ENCODE results near the gene THSD4.

The THSD4 gene

DNA sequence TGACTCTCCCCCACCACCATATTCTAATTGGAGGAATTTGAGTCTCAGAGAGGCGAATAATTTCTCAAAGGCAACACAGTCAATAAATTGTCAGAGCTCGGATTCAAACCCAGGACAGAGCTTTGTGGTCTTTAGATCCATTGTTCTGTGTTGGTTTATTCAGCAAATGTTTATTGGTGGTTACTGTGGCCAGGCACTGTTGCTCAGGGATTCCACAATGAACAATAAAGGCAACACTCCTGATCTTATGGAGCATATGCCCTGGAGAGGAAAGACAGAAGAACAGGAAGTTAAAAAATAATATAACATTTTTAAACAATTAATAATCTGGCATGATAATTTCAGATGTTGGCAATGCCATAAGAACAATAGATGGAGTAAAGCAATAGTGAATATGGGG is 403.4 kb downstream of the THSD4 start:
- FAIRE-seq = no peak

DNA sequence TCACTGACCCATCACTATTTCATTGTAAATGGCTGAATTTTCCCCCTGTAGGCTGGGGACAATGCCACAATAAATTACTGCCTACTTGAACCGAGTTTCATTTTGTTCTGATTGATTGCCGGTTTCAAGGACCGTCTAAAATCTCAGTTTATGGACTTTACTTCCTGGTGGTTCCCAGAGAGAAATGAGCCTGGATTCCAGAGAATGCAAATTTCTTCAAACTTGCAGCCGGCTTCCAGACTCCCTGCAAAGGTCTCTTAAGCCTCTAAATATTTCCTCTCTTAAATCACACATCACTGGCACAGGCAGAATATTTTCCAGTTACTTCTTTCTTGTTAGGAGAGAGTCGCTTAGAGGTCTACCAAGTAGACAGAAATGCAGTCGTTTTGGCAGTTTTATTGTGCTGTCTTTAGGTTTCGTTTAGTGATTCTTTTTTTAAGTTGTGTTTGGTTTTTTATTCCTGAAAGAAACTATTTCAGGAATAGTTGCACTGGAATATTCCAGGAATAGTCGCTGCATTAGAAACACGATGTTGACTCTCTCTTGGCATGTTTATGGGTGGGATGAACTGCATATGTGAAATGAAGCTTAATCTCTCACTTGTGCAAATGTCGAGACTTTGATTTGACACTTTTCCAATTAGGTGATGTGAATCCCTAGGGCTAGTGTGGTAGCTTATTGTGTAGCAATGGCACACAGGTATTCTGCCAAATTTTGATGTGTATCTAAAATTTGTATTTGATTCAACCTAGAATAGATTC is 411.0 kb downstream of the THSD4 start:
- FAIRE-seq = no peak

DNA sequence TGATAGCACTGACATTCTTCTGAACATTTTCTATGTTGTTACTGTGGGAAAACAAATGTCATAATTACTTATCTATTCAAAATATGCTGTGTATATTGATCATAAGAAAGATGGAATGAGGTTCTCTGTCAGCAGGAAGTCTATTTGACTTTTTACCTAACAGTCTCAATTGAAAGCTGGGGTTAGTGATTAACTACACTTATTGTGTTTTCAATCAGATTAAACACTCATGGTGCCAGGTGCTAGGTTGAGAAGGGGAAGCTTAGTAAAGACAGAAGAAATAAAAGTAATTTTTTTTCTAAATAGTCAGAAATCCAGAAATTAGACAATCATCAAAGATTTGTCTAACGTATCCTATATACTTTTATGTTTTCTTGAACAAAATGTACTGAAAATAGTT is 414.1 kb downstream of the THSD4 start:
- FAIRE-seq = no peak

DNA sequence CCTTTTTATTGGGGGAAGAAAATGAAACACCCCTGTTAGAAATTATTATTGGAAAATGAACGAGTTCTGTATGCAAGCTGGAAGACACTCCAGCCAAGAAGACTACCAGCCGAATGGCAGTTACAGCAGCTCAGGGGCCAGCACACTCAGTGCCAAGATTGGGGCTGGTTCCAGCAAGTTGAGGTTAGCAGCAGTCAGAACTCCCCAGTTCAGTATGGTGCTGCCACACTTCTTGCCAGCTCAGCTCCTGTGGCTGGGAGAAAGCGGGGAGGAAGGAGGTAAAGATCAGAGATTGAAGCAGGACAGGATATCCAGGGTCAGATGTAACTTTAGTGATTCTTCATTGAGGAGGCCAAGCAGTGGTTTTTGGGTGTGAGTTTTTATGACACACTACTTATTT is 414.8 kb downstream of the THSD4 start:
- FAIRE-seq = no peak

DNA sequence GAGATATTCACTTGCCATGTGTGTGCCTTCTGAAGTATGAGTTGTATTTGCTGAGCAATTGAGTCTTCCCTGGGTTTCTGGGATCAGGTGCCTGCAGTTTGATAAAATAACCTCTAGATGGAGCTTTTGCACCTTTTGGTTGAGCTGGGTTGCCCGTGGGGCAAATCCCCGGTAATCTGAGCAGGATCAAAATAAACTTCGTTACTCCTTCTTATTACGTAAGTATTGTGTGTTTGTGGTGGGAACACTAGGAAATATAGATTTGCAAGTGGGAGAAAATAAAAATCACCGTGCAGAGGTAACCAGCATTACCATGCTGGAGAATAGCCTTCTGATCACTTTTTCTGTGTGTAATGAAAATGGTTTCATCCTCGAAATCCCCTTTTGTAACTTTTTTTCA is 417.7 kb downstream of the THSD4 start:
- no peak for FAIRE-seq

DNA sequence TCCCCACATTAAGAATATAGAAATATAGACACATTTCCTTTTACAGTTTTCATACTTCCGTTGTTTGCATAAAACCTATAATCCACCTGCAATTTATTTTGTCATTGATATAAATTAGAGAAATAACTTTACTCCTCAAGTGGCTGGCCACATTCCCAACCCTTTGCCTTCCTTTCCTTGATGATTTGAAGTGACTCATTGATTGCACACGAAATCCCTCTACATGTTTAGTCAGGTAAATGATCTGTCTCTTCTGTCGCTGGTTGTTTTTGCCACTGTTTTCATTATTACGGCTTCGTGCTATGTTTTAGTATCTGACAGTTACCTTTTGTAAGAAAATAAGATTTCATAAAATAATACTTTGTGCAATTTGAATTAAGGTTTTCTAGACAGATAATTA is 422.9 kb downstream of the THSD4 start:
- no peak for FAIRE-seq

DNA sequence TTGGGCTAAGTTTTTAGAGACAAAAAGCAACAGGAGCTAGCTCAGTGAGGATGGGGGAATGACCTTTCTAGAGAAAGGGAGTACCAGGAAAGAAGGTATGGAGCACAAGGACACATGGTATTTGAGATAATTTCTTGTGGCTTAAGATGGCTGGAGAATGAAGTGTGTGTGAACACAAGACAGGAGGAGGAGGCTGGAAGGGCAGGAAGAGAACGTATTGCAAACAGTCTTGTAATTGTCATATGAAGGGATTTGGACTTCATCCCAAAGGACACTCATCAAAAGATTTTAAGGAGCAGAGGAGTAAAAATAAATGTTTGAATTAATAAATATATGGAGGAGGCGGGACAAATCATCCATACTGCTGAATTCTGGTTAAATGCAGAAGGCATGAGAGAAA is 426.5 kb downstream of the THSD4 start:
- no peak for FAIRE-seq

DNA sequence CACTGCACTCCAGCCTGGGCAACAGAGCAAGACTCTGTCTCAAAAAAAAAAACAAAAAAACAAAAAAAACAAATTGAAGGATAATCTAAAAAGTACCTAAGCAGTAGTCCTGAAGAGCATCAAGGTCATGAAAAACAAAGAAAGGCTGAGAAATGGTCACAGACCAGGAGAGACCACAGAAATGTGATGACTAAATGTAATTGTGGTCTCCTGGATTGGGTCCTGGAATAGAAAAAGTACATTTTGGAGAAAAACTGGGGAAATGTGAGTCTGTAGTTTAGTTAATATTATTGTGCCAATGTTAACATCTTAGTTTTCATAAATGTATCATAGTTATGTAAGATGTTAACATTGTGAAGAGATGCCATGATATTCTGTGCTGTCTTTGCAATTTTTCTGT is 427.6 kb downstream of the THSD4 start:
- no peak for FAIRE-seq

DNA sequence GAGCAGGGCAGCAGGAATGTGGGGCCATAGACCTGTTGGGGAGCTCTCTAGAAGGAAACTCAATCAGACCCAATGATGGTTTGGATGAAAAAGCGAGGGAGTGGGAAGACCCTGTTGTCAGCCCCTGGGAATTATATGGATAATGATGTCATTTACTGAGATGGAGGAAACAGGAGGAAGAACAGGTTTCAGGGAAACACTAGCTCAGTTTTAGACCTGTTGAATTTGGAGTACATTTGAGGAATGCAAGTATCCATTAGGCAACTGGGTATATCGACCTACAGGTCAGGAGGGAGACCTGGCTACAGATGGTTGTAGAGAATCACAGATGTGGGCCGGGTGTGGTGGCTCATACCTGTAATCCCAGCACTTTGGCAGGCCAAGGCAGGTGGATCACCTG is 428.1 kb downstream of the THSD4 start:
- FAIRE-seq = no peak

DNA sequence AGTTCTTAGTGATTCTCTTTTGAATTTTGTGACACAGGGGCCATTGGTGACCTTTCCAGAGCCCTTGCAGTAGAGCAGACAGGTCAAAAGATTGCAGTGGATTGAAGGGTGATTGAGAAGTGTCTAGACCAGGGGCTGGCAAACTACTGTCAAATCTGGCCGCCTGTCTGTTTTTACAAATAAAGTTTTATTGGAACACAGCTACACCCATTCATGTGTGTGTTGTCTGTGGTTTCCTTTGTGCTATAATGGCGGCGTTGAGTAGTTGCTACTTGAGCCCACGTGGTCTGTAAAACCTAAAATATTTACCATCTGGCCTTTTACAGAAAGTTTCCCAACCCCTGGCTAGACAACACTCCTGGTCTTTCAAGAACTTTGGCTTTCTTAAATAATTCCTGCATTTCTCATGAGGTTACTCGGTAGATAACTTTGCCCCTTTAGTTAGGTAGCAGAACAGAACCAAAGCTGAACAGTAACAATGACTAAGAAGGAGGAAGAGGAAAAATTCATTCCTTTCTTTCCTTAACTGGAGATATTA is 430.0 kb downstream of the THSD4 start:
- FAIRE-seq = no peak

DNA sequence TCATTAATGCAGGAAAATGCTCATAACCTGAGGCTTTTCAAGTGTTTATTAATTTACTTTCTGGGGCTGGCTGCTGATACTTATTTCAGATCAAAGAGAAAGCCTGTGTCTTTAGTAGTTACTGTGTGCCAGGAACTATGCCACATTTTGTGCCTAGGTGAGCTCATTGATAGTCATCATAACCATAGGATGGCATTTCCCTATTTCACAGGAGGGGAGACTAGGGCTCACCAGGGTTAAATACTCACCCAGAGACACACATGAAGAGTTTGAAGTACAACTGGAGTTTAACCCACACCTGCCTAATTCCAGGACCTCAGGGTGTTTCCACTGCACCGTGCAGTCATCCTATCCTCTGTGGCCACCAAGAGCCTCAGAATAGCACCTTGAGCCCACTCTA is 430.7 kb downstream of the THSD4 start:
- FAIRE-seq = no peak

DNA sequence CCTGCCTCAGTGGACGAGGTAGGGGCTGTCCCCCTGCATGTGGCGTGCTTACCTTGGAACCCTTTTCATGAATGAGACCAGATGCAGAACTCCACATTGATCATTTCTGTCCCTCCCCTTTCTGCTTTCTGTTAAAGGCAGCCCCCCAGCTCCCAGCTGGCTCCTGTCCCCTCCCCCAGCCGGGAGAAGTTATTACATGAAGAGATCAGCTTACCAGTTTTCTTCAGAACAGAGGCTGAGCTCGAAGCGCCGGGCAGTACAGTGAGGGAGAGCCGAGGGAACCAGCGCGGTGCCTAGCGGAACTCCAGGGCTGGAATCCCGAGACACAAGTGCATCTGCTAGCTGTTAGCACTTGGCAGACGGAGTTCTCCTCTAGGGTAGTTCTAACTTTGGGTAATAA is 431.7 kb downstream of the THSD4 start:
- FAIRE-seq = no peak

DNA sequence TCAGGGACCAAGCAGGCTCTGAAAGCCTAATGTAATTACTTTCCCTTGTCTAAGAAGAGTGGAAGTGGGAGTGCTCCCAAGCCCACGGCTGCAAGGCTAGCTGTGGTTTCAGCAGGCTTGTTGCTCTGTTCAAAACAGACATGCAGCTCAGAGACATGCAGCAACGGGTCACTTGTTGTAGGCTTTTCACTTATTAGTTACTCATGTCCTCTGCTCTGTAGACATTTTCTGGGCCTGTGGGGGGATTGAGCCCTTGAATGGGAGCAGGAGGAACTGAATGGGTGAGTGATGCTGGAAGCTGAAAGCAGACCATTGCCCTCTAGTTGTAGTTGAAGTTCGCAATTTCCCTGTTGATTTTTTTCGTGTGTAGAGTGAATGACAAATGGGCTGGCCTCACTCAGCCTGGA is 433.1 kb downstream of the THSD4 start:
- no peak for FAIRE-seq

DNA sequence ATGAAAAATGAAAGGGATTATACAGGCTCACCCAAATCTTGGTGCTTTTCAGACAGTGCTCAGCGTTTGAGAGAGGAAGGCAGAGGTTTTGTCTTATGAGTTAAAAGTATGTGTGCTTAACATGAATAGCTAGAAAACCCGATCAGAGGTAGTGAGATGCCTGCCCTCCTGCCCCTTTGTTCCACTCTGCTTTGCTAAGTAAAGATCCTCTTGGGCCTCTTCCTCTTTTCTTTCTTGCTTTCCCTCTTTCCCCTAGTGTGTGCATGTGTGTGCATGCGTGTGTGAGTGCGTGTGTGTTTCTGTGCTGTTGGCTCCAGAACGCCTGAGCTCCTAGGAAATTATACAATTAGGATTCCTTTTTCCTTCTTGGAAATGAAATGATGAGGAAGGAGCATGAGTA is 433.8 kb downstream of the THSD4 start:
- FAIRE-seq = no peak

DNA sequence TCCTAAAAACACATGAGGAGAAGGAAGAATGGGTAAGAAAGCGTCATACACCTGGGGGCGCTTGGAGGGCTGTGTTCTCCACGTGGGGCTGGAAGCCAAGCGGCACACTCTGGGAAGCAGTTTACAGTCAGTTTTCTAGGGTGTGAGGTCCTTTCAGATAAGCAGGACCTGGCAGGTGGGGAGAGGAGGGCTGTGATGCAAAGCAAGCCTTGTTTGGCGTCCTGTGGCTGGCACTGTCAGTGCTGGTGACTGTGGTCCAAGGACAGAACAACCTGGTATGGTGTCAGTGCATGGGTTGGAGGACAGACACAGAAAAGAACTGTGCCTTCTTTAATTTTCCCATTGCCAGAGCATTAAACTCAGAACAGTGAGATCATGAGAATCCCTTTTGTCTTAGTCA is 434.4 kb downstream of the THSD4 start:
- FAIRE-seq = no peak

DNA sequence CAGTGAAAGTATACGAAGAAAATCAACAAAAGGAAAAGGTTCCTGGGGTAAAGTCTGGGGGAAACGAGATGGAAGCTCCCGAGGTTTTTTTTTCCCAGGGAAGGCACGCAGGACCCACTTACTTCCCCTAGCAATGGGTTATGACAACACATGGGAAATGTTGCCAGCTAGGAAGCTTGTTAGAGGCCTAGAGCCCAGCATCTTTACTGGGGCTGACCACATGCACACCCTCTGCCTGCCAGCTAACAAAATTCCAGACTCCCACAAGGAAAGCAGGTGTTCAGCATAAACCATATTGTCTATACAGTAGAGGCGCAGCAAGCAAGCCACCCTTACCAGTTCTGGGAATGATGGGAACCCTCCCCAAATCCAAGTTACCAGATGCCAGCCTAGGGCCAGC is 436.3 kb downstream of the THSD4 start:
- no peak for FAIRE-seq

DNA sequence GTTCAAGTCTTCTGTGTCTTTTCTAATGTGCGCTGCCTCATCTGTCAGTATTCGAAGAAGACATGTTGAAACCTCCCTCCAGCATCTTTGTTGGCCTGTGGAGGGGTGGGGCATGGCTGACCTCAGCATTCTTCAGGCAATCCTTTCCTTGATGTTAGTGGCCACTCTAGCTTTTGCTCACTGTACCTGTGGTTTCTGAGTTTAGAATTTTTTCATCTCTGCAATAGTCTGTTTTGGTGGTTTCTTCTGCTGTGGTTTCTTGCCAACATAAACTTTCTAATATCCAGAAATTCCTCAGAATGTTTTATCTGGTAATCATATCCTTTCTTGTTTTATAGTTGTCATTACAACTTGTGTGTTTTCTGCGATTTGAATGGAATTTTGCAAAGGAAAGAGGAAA is 443.8 kb downstream of the THSD4 start:
- no peak for FAIRE-seq

DNA sequence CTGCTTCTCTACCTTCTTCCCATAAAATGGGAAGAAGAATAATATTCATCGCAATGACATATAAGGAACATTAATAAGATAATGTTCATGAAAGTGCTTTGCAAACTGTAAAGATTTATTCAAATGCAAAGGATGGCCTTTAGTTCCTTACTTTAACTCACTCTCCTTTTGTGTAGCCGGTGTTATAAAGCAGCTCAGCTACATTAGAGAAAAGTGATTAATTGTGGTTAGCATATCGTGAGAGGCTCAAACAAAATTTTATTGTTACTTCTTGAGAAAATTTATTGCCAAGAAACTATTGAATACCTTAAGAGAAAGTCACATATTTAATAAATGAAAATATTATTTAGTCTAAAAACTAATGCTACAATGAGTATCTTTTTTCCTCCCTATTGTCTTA is 444.3 kb downstream of the THSD4 start:
- FAIRE-seq = no peak

DNA sequence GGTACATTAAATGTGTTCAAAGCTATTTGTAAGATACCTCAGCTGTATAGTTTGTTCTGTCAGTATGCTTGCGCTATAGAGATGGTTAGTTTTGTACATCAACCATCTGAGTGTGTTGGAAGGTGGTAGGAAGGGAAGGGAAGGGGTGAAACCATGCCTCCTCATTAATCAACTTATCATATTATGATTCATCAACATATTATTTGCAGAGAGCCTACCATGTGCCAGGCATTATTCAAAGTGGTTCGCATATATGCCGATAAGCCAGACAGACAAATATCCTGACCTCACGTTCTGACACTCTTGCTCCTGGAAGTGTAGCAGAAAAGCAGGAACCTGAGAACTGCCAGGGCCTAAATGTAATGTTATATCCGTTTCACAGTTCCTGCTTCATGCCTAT is 447.0 kb downstream of the THSD4 start:
- FAIRE-seq = no peak

DNA sequence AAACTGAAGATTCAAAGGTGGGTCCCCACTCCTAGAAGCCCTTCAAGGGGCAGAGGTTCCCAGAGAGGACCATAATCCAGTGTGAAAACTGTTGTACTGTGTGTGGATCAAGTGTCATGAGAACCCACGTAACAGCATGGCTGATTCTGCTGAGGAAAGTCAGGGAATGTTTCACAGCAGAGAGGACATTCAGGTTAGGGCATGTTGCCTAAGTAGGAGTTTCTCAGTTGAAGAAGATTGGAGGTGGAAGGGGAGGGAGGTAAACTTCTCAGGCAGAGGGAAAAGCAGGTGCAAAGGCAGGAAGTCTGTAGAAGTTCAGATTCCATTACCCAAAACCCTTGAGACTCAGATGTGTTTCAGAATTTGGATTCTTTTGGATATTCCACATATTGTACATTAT is 448.9 kb downstream of the THSD4 start:
- no peak for FAIRE-seq

DNA sequence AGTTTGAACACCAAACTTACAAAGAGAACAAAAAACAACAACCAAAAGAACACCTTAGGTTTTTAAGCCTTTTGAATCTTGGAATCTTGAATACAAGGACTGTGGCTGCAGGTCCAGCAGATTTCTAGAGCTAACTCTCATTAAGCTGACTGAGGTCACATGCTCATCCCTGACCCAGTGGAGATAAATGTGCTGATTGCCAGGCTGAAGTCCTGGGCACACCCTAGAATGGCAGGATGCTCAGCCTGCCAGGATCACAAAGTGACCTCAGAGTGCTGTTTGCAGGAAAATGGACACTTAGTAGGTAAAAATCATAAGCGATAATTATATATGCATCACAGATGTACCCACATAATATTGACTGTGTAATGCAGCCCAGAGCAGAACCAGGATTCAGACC is 449.7 kb downstream of the THSD4 start:
- FAIRE-seq = no peak

DNA sequence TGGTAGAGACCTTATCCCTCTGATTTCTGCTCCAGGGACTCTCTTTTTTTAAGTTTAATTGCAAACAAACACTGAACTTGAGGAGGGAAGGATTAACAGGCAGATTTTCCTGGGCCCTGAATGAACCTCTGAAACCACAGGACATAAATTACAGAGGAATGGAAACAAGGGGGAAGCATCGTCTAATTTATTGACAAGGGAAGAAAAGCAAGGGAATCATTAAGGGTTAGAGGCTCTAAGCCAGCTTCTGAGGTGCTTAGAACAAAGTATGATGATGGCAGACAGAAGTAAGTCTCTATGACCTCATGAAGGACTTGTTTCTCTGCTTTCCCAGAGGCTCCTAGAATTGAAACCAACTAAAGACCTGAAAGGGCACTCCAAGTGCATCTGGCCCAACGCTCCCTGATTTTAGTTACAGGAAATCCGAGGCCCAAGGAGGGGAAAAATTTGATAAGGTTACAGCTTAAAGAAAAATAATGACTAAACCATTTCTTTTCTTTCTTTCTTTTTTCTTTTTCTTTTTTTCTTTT is 450.4 kb downstream of the THSD4 start:
- FAIRE-seq = no peak

DNA sequence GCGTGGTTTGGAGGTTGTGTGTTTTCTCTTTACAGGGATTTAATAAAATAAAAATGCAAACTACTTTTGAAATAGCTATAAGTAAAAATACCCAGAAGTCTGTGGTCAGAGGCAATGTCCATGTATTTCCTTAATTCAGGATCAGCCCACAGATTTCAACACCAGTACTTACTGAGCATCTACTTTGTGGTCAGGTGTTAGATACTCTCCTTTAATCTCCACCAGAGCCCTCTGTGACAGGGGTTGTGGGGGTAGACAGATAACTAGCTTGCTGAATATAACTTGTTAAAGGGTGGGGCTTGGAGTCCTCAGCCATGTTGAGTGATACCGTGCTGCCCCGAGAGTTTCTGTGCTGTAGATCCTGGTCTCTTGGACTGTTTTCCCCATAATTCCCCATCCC is 451.0 kb downstream of the THSD4 start:
- no peak for FAIRE-seq

DNA sequence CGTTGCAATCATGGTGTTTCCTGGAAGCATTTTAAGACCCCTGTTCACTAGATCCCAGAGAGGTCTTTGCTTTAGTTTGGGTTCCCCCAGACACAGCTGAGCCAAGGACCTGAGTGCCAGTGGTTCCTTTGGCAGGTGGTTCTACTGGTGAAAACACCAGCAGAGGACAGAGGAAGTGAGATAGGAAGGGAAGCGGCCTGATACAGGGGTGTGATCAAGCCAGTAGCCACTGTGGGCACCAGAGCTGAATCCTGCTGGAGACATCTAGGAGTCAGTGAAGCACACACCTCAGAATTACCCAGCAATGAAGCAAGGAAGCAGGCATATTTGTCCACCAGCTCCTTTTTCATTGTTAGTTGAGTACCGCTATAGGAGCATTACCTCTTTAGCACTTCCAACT is 451.9 kb downstream of the THSD4 start:
- FAIRE-seq = no peak

DNA sequence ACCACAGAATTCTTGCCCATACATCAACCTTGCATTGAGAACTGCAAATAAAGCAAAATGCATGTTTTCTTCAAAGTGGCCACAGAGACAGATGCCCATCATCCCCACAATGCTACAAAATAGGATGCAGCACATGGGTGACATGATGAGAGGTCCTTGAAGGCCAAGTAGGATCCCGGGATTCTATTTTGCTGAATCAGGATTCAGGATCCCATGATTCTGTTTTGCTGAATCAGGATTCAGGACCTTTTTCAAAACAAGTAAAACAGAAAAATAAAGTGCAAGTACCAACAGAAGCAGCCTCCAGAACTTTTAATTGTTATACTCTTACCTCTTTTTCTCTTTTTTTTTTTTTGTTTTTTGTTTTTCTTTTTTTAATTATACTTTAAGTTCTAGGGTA is 453.0 kb downstream of the THSD4 start:
- FAIRE-seq = no peak
